Activated naive CD4-positive, alpha-beta T cell treated with anti-CD3 and anti-CD28 coated beads for 36 hours (primary cell): ENCODE measurements around the gene SDCCAG8. TPM values are rescaled to one million over a fixed set of nuclear protein-coding genes. Genes with fewer than 3 reads are reported as not detected.

Experiments
- CTCF ChIA-PET: fragments of 350-600 bp; sonication (Branson Sonifier 250); formaldehyde crosslinking; loops from one replicate; lab custom pipeline; 2021; ENCODE audit warnings: antibody characterized with exemption; lab: Charles Lee
- DNase-seq: peaks from one replicate; pipeline ENCODE4 v3.0.0-alpha.2; 2020
- H3K27ac Mint-ChIP-seq: one replicate; pipeline ENCODE4 v1.8.0; 2021; ENCODE audit warnings: mild to moderate bottlenecking, mixed read lengths
- H3K27me3 Mint-ChIP-seq: one replicate; pipeline ENCODE4 v1.8.0; 2021; ENCODE audit warnings: low read depth, mixed read lengths
- H3K36me3 Mint-ChIP-seq: one replicate; pipeline ENCODE4 v1.8.0; 2021; ENCODE audit warnings: low read depth, mixed read lengths
- H3K4me1 Mint-ChIP-seq: one replicate; pipeline ENCODE4 v1.8.0; 2021; ENCODE audit warnings: low read depth, mixed read lengths
- H3K4me3 Mint-ChIP-seq: one replicate; pipeline ENCODE4 v1.8.0; 2021; ENCODE audit warnings: mild to moderate bottlenecking, moderate library complexity, mixed read lengths
- H3K9me3 Mint-ChIP-seq: one replicate; pipeline ENCODE4 v1.8.0; 2021; ENCODE audit warnings: mixed read lengths
- intact Hi-C: fragments of 100-400 bp; cut with micrococcal nuclease; formaldehyde crosslinking; loops from one replicate; pipeline ENCODE4 v1.15.1; 2023
- total RNA-seq, 2 experiments: library from RNA; stranded (reverse); gene quantifications; one replicate each; pipeline ENCODE4 v1.2.3, GENCODE V29; 2021

SDCCAG8 gene
- total RNA-seq, 2 experiments from 2014 or later, result 24.5 to 29.9 TPM

- no peaks in the 10 kb centered on the region for H3K9me3 Mint-ChIP-seq
- intact Hi-C loops, result no loop called here
- H3K4me1 Mint-ChIP-seq, result no peaks in the 10 kb centered on the region
- H3K27me3 Mint-ChIP-seq, result no peaks in the 10 kb centered on the region
- H3K36me3 Mint-ChIP-seq, result peaks cover 1% of the 10 kb centered on the region
- DNase-seq, result no peak
- CTCF ChIA-PET, result no interaction called here
- no peak overlapping the region for H3K4me3 Mint-ChIP-seq
- H3K27ac Mint-ChIP-seq, result no peak overlapping the region
These were observed 184.6 kb downstream of the SDCCAG8 start for GRCh38 chr1:243440406-243440805.

GRCh38 chr1:243441601-243442000, 185.8 kb downstream of the SDCCAG8 start:
- Mint-ChIP-seq H3K27ac (no peak overlapping the region), H3K9me3 (no peaks in the 10 kb centered on the region), H3K36me3 (peaks cover 1% of the 10 kb centered on the region), H3K27me3 (no peaks in the 10 kb centered on the region), H3K4me3 (no peak overlapping the region), H3K4me1 (no peaks in the 10 kb centered on the region)
- CTCF ChIA-PET, result interaction anchor here (0.7 to 0.8 kb wide), 2 partner anchors 10 to 30 kb away, joined by 3 to 5 read pairs; no protein-coding TSS in a partner anchor
- no peak for DNase-seq
- intact Hi-C loops, result no loop called here

- H3K9me3 Mint-ChIP-seq, result no peaks in the 10 kb centered on the region
These were observed 187.7 kb downstream of the SDCCAG8 start for GRCh38 chr1:243443557-243443956.

GRCh38 chr1:243447347-243447746, 191.5 kb downstream of the SDCCAG8 start:
- peaks cover 2% of the 10 kb centered on the region for H3K36me3 Mint-ChIP-seq
- H3K4me3 Mint-ChIP-seq, result no peak overlapping the region
- H3K27me3 Mint-ChIP-seq, result no peaks in the 10 kb centered on the region
- no peaks in the 10 kb centered on the region for H3K9me3 Mint-ChIP-seq
- CTCF ChIA-PET, result no interaction called here
- intact Hi-C loops, result no loop called here
- H3K27ac Mint-ChIP-seq, result no peak overlapping the region
- peaks cover 3% of the 10 kb centered on the region for H3K4me1 Mint-ChIP-seq
- no peak for DNase-seq

More at GRCh38 chr1:243443557-243443956, 187.7 kb downstream of the SDCCAG8 start:
- intact Hi-C loops, result no loop called here
- Mint-ChIP-seq H3K4me1 (peaks cover 3% of the 10 kb centered on the region), H3K4me3 (no peak overlapping the region), H3K36me3 (peaks cover 3% of the 10 kb centered on the region), H3K27ac (no peak overlapping the region), H3K27me3 (no peaks in the 10 kb centered on the region)
- DNase-seq, result no peak
- CTCF ChIA-PET, result no interaction called here

GRCh38 chr1:243447844-243448243, 192.0 kb downstream of the SDCCAG8 start:
- CTCF ChIA-PET, result interaction anchor here (0.9 kb wide), 1 partner anchor 38 kb away, joined by 3 read pairs; no protein-coding TSS in a partner anchor
- no peaks in the 10 kb centered on the region for H3K9me3 Mint-ChIP-seq
- no peak overlapping the region for H3K27ac Mint-ChIP-seq
- H3K4me3 Mint-ChIP-seq, result no peak overlapping the region
- peaks cover 3% of the 10 kb centered on the region for H3K4me1 Mint-ChIP-seq
- peaks cover 2% of the 10 kb centered on the region for H3K36me3 Mint-ChIP-seq
- intact Hi-C loops, result no loop called here
- DNase-seq, result no peak
- no peaks in the 10 kb centered on the region for H3K27me3 Mint-ChIP-seq

- intact Hi-C loops, result no loop called here
- CTCF ChIA-PET, result no interaction called here
- H3K4me1 Mint-ChIP-seq, result peaks cover 3% of the 10 kb centered on the region
- peaks cover 5% of the 10 kb centered on the region for H3K36me3 Mint-ChIP-seq
- no peaks in the 10 kb centered on the region for H3K27me3 Mint-ChIP-seq
- H3K4me3 Mint-ChIP-seq, result no peak overlapping the region
- no peaks in the 10 kb centered on the region for H3K9me3 Mint-ChIP-seq
- DNase-seq, result no peak
- H3K27ac Mint-ChIP-seq, result no peak overlapping the region
These were observed 193.5 kb downstream of the SDCCAG8 start for GRCh38 chr1:243449373-243449772.

- Mint-ChIP-seq H3K27me3 (no peaks in the 10 kb centered on the region), H3K27ac (no peak overlapping the region), H3K4me1 (peaks cover 3% of the 10 kb centered on the region), H3K4me3 (no peak overlapping the region), H3K36me3 (peaks cover 5% of the 10 kb centered on the region), H3K9me3 (no peaks in the 10 kb centered on the region)
- CTCF ChIA-PET, result no interaction called here
- intact Hi-C loops, result no loop called here
- no peak for DNase-seq
These were observed 196.3 kb downstream of the SDCCAG8 start for GRCh38 chr1:243452092-243452491.

- Mint-ChIP-seq H3K4me3 (no peak overlapping the region), H3K27ac (no peak overlapping the region), H3K9me3 (no peaks in the 10 kb centered on the region), H3K27me3 (no peaks in the 10 kb centered on the region), H3K4me1 (no peaks in the 10 kb centered on the region), H3K36me3 (peaks cover 6% of the 10 kb centered on the region)
- CTCF ChIA-PET, result no interaction called here
- DNase-seq, result no peak
- intact Hi-C loops, result no loop called here
These were observed 198.6 kb downstream of the SDCCAG8 start for GRCh38 chr1:243454328-243454997.

GRCh38 chr1:243455760-243456651, 200.2 kb downstream of the SDCCAG8 start:
- intact Hi-C loops, result no loop called here
- Mint-ChIP-seq H3K27me3 (no peaks in the 10 kb centered on the region), H3K36me3 (peaks cover 6% of the 10 kb centered on the region), H3K9me3 (no peaks in the 10 kb centered on the region), H3K4me1 (no peaks in the 10 kb centered on the region), H3K4me3 (no peak overlapping the region), H3K27ac (no peak overlapping the region)
- no peak for DNase-seq
- CTCF ChIA-PET, result interaction anchor here (1.3 kb wide), 1 partner anchor 11 kb away, joined by 3 read pairs; no protein-coding TSS in a partner anchor

GRCh38 chr1:243457363-243457982, 201.6 kb downstream of the SDCCAG8 start:
- intact Hi-C loops, result no loop called here
- Mint-ChIP-seq H3K9me3 (no peaks in the 10 kb centered on the region), H3K27ac (no peak overlapping the region), H3K4me3 (no peak overlapping the region), H3K36me3 (peaks cover 11% of the 10 kb centered on the region), H3K4me1 (no peaks in the 10 kb centered on the region), H3K27me3 (no peaks in the 10 kb centered on the region)
- DNase-seq, result no peak
- CTCF ChIA-PET, result no interaction called here

GRCh38 chr1:243459059-243459458, 203.2 kb downstream of the SDCCAG8 start:
- intact Hi-C loops, result no loop called here
- CTCF ChIA-PET, result no interaction called here
- no peak for DNase-seq
- Mint-ChIP-seq H3K27me3 (no peaks in the 10 kb centered on the region), H3K36me3 (peaks cover 8% of the 10 kb centered on the region), H3K9me3 (no peaks in the 10 kb centered on the region), H3K27ac (no peak overlapping the region), H3K4me1 (no peaks in the 10 kb centered on the region), H3K4me3 (no peak overlapping the region)

GRCh38 chr1:243461700-243462099, 205.9 kb downstream of the SDCCAG8 start:
- no peaks in the 10 kb centered on the region for H3K4me1 Mint-ChIP-seq
- H3K36me3 Mint-ChIP-seq, result peaks cover 8% of the 10 kb centered on the region
- CTCF ChIA-PET, result no interaction called here
- no peaks in the 10 kb centered on the region for H3K9me3 Mint-ChIP-seq
- intact Hi-C loops, result no loop called here
- H3K4me3 Mint-ChIP-seq, result no peak overlapping the region
- no peak for DNase-seq
- no peak overlapping the region for H3K27ac Mint-ChIP-seq
- no peaks in the 10 kb centered on the region for H3K27me3 Mint-ChIP-seq
